ENCODE results near the gene PADI3. TPM values are rescaled to one million over a fixed set of nuclear protein-coding genes. Genes with fewer than 3 reads are reported as not detected.
A peak's percentile ranks its signal among the peaks of the same experiment; 100 is the strongest.

PADI3 gene
- total and polyA plus RNA-seq, 2 of the 4 experiments (the other 2 are of a cell fraction), result not detected

GRCh38 chr1:17251246-17251645, 2.3 kb downstream of the PADI3 start:
- Histone ChIP-seq H3K36me3 (ENCODE audit: control insufficient read depth, insufficient read depth, low read length) (no peaks in the 10 kb centered on the region), H3K14ac (replicated peaks; ENCODE audit: low read depth, low read length) (no peak overlapping the region), H2BK5ac (ENCODE audit: low read depth, low read length, poor library complexity, severe bottlenecking) (no peak overlapping the region), H3K9me3 (ENCODE audit: control insufficient read depth, insufficient read depth, low read length) (no peaks in the 10 kb centered on the region), H3K27ac (ENCODE audit: insufficient read depth, low read length) (no peak overlapping the region), H3K56ac (ENCODE audit: extremely low read depth, insufficient read depth, low read length) (no peak overlapping the region), H3K4me2 (ENCODE audit: low read depth, low read length) (no peak overlapping the region), H3K27me3 (ENCODE audit: control insufficient read depth, insufficient read depth, low read length) (peaks cover 5% of the 10 kb centered on the region; the same call in 1 of the 2 replicates), H3K4me1 (ENCODE audit: control insufficient read depth, insufficient read depth, low read length) (peaks cover 3% of the 10 kb centered on the region; the same call in 1 of the 2 replicates), H3K9me1 (ENCODE audit: insufficient read depth, low read length) (peaks cover 11% of the 10 kb centered on the region; the same call in 1 of the 2 replicates), H3K9ac (ENCODE audit: low read depth, low read length) (no peak overlapping the region), H3K18ac (ENCODE audit: low read depth, low read length) (no peak overlapping the region), H3K4me3 (ENCODE audit: insufficient read depth, low read depth, low read length) (no peak overlapping the region), H3K23ac (ENCODE audit: low read depth, low read length) (no peak overlapping the region), H2AK9ac (replicated peaks; ENCODE audit: low read depth, low read length, poor library complexity) (no peak overlapping the region), H2AK5ac (ENCODE audit: low read depth, low read length) (peak overlapping the region; percentile 67), H4K5ac (ENCODE audit: low read depth, low read length) (no peak overlapping the region), H3K79me1 (ENCODE audit: low read depth in 1 of 2, low read length in 2 of 2) (no peaks in the 10 kb centered on the region), H2BK15ac (ENCODE audit: low read depth, low read length) (0 out of 3 replicates have a peak overlapping the region, but pooled peaks have one; percentile 26), H4K91ac (ENCODE audit: insufficient read depth, low read depth, low read length) (no peak overlapping the region; the same call in 1 of the 2 replicates), H2BK20ac (ENCODE audit: low read depth, low read length) (no peak overlapping the region), H2AFZ (replicated peaks; ENCODE audit: low read length, poor library complexity) (peak overlapping the region; percentile 13), H4K8ac (ENCODE audit: low read depth in 2 of 2, low read length in 2 of 2) (no peak overlapping the region), H3K4ac (ENCODE audit: low read depth, low read length) (no peak overlapping the region; the same call in 1 of the 2 replicates), H2BK120ac (ENCODE audit: low read depth, low read length) (peak overlapping the region; percentile 40; the same call in 1 of the 2 replicates), H4K20me1 (ENCODE audit: insufficient read depth, low read length) (no peaks in the 10 kb centered on the region)
- ChIA-PET CTCF (interaction anchor here (0.9 kb wide), 1 partner anchor 125 kb away, joined by 3 read pairs; no protein-coding TSS in a partner anchor), POLR2A (ENCODE audit: unreplicated experiment) (interaction anchor here (0.6 kb wide), 1 partner anchor 58 kb away, joined by 6 read pairs; no protein-coding TSS in a partner anchor)
- no TSS peak for BruUV-seq (replicated peaks)
- TF ChIP-seq ELK1 (IDR thresholded peaks at IDR 0.05; ENCODE audit: borderline replicate concordance, low read depth, low read length), result no peak
- no peak for TF ChIP-seq MAFK (IDR thresholded peaks at IDR 0.05; ENCODE audit: low read depth, low read length)
- TF ChIP-seq POLR2A (IDR thresholded peaks at IDR 0.05; ENCODE audit: low read depth, low read length), result no peak
- TF ChIP-seq SMC3 (IDR thresholded peaks at IDR 0.05; ENCODE audit: low read depth, low read length), result no peak
- no peak for TF ChIP-seq RCOR1 (IDR thresholded peaks at IDR 0.05; ENCODE audit: insufficient replicate concordance, low read length)
- TF ChIP-seq CEBPB (IDR thresholded peaks at IDR 0.05; ENCODE audit: low read depth, low read length), result no peak
- TF ChIP-seq FOS (IDR thresholded peaks at IDR 0.05; ENCODE audit: low read depth, low read length), result no peak
- no peak for TF ChIP-seq BHLHE40 (IDR thresholded peaks at IDR 0.05; ENCODE audit: low read depth, low read length)
- TF ChIP-seq RFX5 (IDR thresholded peaks at IDR 0.05; ENCODE audit: low read depth, low read length), result no peak
- no peak for TF ChIP-seq RAD21 (IDR thresholded peaks at IDR 0.05; ENCODE audit: low read length)
- no peak for TF ChIP-seq CHD1 (IDR thresholded peaks at IDR 0.05; ENCODE audit: low read depth, low read length)
- no peak for TF ChIP-seq CTCF (conservative IDR thresholded peaks at IDR 0.05; ENCODE audit: low read depth, low read length)
- ATAC-seq (ENCODE audit: low read depth) (no peak), DNase-seq (no peak)
- in situ Hi-C loops (cut with MboI; ENCODE audit: low sequenced_read_pairs) (no loop called here), intact Hi-C loops (cut with micrococcal nuclease) (no loop called here), dilution Hi-C loops (cut with HindIII; ENCODE audit: low sequenced_read_pairs, unreplicated experiment) (no loop called here)
- WGBS, 2 experiments (ENCODE audit: extremely low coverage in 2 of 2, insufficient read length in 1 of 2), result no CpG with 5 or more reads among the region's 5 CpGs
